PC-9 (cell line): Measurements from ENCODE around the gene NHS.

Experiments used
- EZH2 ChIP-seq: fragments of 200-600 bp; sonication (generic); IDR thresholded peaks from 2 replicates; pipeline ENCODE4 v1.8.0; 2017; ENCODE audit warnings: antibody characterized with exemption, low read depth
- TF ChIP-seq, protein P1 (sequence below): fragments of 200-600 bp; sonication (generic); conservative IDR thresholded peaks from 2 replicates; pipeline ENCODE4 v1.6.1; 2017; ENCODE audit warnings: mixed run types, antibody characterized with exemption, mild to moderate bottlenecking, moderate library complexity

GRCh38 chrX:17376431-17377077 is 1.6 kb downstream of the NHS start:
- TF ChIP-seq, protein P1, sequence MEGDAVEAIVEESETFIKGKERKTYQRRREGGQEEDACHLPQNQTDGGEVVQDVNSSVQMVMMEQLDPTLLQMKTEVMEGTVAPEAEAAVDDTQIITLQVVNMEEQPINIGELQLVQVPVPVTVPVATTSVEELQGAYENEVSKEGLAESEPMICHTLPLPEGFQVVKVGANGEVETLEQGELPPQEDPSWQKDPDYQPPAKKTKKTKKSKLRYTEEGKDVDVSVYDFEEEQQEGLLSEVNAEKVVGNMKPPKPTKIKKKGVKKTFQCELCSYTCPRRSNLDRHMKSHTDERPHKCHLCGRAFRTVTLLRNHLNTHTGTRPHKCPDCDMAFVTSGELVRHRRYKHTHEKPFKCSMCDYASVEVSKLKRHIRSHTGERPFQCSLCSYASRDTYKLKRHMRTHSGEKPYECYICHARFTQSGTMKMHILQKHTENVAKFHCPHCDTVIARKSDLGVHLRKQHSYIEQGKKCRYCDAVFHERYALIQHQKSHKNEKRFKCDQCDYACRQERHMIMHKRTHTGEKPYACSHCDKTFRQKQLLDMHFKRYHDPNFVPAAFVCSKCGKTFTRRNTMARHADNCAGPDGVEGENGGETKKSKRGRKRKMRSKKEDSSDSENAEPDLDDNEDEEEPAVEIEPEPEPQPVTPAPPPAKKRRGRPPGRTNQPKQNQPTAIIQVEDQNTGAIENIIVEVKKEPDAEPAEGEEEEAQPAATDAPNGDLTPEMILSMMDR = no peak
- TF ChIP-seq EZH2 = no peak
